ENCODE results near the gene COA8.
"Not testable (repeated sequence)": the region's sequence is repeated elsewhere in the genome, so short reads cannot be mapped to it uniquely, and the experiment has no call there.

The COA8 gene

DNA sequence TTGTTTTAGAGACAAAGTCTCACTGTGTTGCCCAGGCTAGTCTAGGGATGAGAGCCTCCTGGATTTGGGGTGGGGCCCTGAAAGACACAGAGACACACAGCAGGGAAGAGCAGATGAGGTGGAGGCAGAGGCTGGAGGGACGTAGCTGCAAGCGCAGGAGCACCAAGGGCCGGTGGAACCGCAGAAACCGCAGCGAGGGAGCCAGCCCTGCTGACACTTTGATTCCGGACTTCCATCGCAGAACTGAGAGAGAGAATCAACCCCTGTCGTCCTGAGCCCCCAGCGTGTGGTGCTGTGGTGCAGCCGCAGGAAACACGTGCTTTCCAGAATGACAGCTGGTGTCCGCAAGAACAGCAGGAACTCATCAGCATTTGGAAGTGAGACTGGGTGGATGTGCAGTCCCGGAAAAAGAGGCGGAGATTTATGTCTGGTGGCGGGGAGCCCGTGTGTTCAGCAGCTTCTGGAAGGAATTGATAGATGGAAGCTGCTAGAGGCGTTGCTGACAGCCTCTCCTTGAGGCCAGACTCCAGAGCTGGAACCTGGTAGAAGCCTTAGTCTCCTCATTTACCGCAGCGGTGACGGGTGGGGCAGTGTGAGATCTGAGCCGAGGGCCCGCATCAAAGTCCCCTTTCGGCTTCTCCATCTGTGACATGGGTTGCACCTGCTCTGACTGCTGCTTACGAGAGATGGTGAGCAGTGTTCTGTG lies 44.4 kb downstream of the COA8 start:
- TF ChIP-seq, protein P1, sequence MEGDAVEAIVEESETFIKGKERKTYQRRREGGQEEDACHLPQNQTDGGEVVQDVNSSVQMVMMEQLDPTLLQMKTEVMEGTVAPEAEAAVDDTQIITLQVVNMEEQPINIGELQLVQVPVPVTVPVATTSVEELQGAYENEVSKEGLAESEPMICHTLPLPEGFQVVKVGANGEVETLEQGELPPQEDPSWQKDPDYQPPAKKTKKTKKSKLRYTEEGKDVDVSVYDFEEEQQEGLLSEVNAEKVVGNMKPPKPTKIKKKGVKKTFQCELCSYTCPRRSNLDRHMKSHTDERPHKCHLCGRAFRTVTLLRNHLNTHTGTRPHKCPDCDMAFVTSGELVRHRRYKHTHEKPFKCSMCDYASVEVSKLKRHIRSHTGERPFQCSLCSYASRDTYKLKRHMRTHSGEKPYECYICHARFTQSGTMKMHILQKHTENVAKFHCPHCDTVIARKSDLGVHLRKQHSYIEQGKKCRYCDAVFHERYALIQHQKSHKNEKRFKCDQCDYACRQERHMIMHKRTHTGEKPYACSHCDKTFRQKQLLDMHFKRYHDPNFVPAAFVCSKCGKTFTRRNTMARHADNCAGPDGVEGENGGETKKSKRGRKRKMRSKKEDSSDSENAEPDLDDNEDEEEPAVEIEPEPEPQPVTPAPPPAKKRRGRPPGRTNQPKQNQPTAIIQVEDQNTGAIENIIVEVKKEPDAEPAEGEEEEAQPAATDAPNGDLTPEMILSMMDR (IDR thresholded peaks at IDR 0.05; ENCODE audit: low read depth, low read length): peak; percentile 22
- peak overlapping the region; percentile 17 to 27 for H3K4me3 ChIP-seq (replicated peaks in 1 of 2; ENCODE audit: low read depth in 2 of 2, low read length in 2 of 2)
- DNase-seq (ENCODE audit: low read depth in 2 of 2): peak; percentile 79 to 90

GRCh38 chr14:103607822-103608221 lies 45.1 kb downstream of the COA8 start:
- H3K4me3 ChIP-seq (replicated peaks in 1 of 2; ENCODE audit: low read depth in 2 of 2, low read length in 2 of 2): peak overlapping the region in 1 of 2 donors; percentile 27
- no peak for DNase-seq (ENCODE audit: low read depth in 2 of 2)
- TF ChIP-seq, protein P1 (IDR thresholded peaks at IDR 0.05; ENCODE audit: low read depth, low read length): no peak

- not testable (repeated sequence) for H3K4me3 ChIP-seq (replicated peaks in 1 of 2; ENCODE audit: low read depth in 2 of 2, low read length in 2 of 2); DNase-seq (ENCODE audit: low read depth in 2 of 2)
Measured at GRCh38 chr14:103609081-103609480, 46.3 kb downstream of the COA8 start.

DNA sequence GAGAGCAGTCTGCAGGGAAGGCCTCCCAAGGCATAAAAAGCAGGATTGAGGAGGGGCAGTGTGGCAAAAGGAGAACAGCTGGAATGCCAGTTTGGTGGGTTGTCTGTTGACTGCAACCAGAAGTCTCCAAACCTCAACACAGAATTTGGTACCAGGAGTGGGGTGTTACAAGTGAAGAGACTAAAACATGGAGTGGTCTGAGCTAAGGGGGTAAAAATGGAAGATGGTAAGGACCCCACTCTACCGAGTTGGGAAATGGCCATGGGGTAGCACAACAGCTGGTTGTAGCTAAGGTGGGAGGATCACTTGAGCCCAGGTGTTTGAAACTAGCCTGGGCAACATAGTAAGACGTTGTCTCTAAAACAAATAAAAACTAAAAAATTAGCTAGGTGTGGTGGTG lies 48.5 kb downstream of the COA8 start:
- H3K4me3 ChIP-seq (replicated peaks in 1 of 2; ENCODE audit: low read depth in 2 of 2, low read length in 2 of 2): no peak overlapping the region

GRCh38 chr14:103613517-103613916 lies 50.8 kb downstream of the COA8 start:
- no peak for DNase-seq (ENCODE audit: low read depth in 2 of 2)
- TF ChIP-seq, protein P1 (IDR thresholded peaks at IDR 0.05; ENCODE audit: low read depth, low read length): no peak
- H3K4me3 ChIP-seq (replicated peaks in 1 of 2; ENCODE audit: low read depth in 2 of 2, low read length in 2 of 2): no peak overlapping the region

More for the DNA sequence above, 48.5 kb downstream of the COA8 start:
- TF ChIP-seq, protein P1 (IDR thresholded peaks at IDR 0.05; ENCODE audit: low read depth, low read length): no peak
- no peak for DNase-seq (ENCODE audit: low read depth in 2 of 2)

DNA sequence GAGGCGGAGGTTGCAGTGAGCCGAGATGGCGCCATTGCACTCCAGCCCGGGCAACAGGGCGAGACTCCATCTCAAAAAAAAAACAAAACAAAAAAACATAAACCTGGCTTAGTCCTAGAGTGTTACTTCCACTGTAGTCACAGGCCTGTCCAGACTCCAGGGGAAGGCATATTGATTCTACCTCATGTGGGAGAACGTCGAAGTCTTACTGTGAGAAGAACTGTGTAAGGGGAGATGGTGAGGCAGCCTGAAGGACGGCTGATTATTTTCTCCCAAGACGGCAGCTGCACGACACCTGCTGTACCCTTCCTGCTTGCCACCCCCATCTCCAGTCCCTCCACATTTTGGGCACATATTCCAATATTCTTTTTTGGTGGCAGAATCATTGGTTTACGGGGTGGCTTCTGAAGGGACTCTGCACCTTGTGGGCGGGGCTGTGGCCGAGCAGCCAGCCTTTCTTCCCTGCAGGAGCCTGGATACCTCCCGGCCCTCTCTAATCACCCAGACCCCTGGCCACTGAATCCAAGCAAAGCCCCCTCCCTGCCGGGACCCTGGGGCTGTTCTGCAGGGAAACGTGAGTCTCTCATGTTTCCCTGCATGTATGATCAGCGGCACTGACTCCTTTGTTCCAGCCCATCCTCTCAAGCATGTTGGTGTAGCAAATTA lies 54.0 kb downstream of the COA8 start:
- TF ChIP-seq, protein P1 (IDR thresholded peaks at IDR 0.05; ENCODE audit: low read depth, low read length): no peak
- no peak overlapping the region for H3K4me3 ChIP-seq (replicated peaks in 1 of 2; ENCODE audit: low read depth in 2 of 2, low read length in 2 of 2)
- no peak for DNase-seq (ENCODE audit: low read depth in 2 of 2)

GRCh38 chr14:103619057-103619456 lies 56.3 kb downstream of the COA8 start:
- DNase-seq (ENCODE audit: low read depth in 2 of 2): peak in 1 of 2 donors; percentile 29
- no peak overlapping the region for H3K4me3 ChIP-seq (replicated peaks in 1 of 2; ENCODE audit: low read depth in 2 of 2, low read length in 2 of 2)
- TF ChIP-seq, protein P1 (IDR thresholded peaks at IDR 0.05; ENCODE audit: low read depth, low read length): no peak
